Measurements from ENCODE around the gene PHF13. TPM values are rescaled to one million over a fixed set of nuclear protein-coding genes. Genes with fewer than 3 reads are reported as not detected.

Gene PHF13
- total RNA-seq, 6 experiments from 2014 or later = 18.0 to 19.9 (median 19.0) TPM

DNA sequence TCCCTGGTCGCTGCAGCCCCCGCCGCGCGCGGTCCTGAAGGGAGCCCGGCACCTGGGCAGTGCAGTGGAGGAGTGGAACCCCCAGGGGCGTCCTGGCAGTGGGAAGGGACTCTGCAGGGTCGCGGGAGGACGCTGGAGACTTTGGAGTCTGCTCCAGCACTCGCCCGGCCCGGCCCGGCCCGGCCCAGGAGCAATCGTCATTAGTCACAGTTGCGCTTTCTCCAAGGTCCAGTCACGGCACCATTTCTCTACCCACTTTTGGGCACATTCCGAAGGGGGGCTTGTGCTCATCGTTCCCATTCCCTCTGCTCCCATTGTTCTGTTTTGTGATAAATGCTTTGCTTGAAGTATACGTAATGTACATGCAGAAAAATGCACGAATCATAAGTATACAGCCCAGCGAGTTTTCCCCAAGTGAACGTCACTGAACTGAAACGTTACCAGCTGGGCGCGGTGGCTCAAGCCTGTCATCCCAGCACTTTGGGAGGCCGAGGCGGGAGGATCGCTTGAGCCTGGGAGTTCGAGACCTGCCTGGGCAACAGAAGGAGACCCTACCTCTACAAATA, 12.1 kb downstream of the PHF13 start:
- Mint-ChIP-seq H3K36me3 (ENCODE audit: low read depth) (peaks cover 40% of the 10 kb centered on the region), H3K27me3 (ENCODE audit: insufficient read depth) (peaks cover 8% of the 10 kb centered on the region), H3K9me3 (no peaks in the 10 kb centered on the region), H3K4me1 (ENCODE audit: low read depth) (peaks cover 41% of the 10 kb centered on the region), H3K27ac (peak overlapping the region; percentile 85), H3K4me3 (peak overlapping the region; percentile 95)
- TF ChIP-seq, protein P1, sequence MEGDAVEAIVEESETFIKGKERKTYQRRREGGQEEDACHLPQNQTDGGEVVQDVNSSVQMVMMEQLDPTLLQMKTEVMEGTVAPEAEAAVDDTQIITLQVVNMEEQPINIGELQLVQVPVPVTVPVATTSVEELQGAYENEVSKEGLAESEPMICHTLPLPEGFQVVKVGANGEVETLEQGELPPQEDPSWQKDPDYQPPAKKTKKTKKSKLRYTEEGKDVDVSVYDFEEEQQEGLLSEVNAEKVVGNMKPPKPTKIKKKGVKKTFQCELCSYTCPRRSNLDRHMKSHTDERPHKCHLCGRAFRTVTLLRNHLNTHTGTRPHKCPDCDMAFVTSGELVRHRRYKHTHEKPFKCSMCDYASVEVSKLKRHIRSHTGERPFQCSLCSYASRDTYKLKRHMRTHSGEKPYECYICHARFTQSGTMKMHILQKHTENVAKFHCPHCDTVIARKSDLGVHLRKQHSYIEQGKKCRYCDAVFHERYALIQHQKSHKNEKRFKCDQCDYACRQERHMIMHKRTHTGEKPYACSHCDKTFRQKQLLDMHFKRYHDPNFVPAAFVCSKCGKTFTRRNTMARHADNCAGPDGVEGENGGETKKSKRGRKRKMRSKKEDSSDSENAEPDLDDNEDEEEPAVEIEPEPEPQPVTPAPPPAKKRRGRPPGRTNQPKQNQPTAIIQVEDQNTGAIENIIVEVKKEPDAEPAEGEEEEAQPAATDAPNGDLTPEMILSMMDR (IDR thresholded peaks at IDR 0.05) = peak; percentile 22; the same call in 1 of the 2 replicates
- DNase-seq = peak; percentile 9

DNA sequence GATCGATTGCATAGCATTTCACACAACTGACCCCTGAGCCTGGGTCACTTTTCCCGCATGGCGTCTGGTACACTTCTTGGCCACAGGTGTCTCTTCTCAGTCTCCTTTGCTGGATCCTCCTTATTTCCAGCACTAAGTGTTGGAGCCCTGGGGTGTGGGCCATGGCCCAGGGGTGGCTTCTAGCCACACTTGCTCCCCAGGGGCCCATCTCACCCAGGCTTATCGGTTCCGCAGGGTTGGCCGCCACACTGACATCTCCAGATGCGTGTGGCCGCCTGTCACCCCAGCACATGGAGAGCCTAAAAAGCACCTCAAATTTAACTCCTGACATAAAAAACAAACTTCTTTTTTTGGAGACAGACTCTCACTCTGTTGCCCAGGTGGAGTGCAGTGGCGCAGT, 13.5 kb downstream of the PHF13 start:
- TF ChIP-seq, protein P1 (IDR thresholded peaks at IDR 0.05) = no peak
- H3K27me3 Mint-ChIP-seq (ENCODE audit: insufficient read depth) = peaks cover 8% of the 10 kb centered on the region
- H3K27ac Mint-ChIP-seq = no peak overlapping the region
- peaks cover 40% of the 10 kb centered on the region for H3K36me3 Mint-ChIP-seq (ENCODE audit: low read depth)
- H3K9me3 Mint-ChIP-seq = no peaks in the 10 kb centered on the region
- peak overlapping the region; percentile 95; the same call in 1 of the 2 replicates for H3K4me3 Mint-ChIP-seq
- peaks cover 41% of the 10 kb centered on the region for H3K4me1 Mint-ChIP-seq (ENCODE audit: low read depth)
- DNase-seq = no peak

DNA sequence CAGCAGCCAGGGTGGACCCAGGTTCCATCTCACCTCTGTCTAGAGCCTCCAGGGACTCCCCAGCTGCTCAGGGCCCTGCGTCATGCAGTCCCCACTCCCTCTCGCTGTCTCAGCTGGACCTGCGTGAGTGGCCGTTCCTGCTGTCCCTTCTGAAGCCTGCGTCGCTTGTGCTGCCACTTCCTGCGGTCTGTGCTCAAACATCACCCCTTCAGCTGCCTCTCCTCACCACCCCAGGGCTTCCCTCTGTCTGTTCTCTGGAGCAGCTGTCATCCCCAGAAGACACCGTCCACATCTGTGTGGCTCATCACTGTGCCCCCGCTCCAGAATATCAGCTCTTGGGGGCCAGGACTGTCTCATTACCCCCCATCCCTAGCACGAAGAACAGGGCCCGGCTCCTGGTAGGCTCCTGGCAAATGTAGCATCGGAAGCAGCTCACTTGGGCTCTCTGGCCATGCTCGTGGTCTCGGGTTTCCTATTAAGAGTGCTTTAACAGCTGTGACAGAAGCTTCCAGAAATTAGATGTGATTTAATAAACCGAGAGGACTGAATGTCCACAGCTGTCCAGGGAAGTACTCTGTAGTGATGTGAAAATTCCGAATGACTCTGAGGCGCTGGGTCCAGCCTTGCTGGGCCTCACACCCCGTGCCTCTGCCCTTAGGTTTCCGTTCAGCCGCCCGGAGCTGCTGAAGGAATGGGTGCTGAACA, 14.5 kb downstream of the PHF13 start:
- Mint-ChIP-seq H3K27ac (peak overlapping the region; percentile 38; the same call in 1 of the 2 replicates), H3K27me3 (ENCODE audit: insufficient read depth) (peaks cover 8% of the 10 kb centered on the region)

DNA sequence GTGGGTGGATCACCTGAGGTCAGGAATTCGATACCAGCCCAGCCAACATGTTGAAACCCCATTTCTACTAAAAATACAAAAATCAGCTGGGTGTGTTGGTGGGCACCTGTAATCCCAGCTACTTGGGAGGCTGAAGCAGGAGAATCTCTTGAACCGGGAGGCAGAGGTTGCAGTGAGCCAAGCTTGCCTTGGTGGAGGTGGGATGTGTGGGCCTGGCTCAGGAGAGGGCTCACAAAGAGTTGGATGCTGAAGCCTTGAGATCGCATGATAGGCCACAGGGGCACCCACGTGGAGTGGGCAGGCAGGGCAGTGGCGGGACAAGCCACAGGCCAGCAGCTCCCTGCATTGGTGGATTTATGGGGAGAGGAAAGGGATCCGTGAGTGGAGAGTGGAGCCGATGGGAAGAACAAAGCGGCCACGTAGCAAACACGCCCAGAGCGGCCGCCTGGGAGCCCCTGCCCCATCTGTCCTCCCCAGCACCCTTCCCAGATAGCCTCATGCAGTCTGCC, 15.5 kb downstream of the PHF13 start:
- H3K27me3 Mint-ChIP-seq (ENCODE audit: insufficient read depth) = peaks cover 8% of the 10 kb centered on the region
- DNase-seq = no peak
- TF ChIP-seq, protein P1 (IDR thresholded peaks at IDR 0.05) = no peak
- no peak overlapping the region for H3K4me3 Mint-ChIP-seq
- peaks cover 22% of the 10 kb centered on the region for H3K4me1 Mint-ChIP-seq (ENCODE audit: low read depth)
- no peak overlapping the region; the same call in 1 of the 2 replicates for H3K27ac Mint-ChIP-seq
- peaks cover 30% of the 10 kb centered on the region for H3K36me3 Mint-ChIP-seq (ENCODE audit: low read depth)
- no peaks in the 10 kb centered on the region for H3K9me3 Mint-ChIP-seq

More for the DNA sequence above, 14.5 kb downstream of the PHF13 start:
- TF ChIP-seq, protein P1 (IDR thresholded peaks at IDR 0.05) = no peak
- DNase-seq = no peak
- Mint-ChIP-seq H3K4me1 (ENCODE audit: low read depth) (peaks cover 32% of the 10 kb centered on the region), H3K9me3 (no peaks in the 10 kb centered on the region), H3K4me3 (peak overlapping the region; percentile 65), H3K36me3 (ENCODE audit: low read depth) (peaks cover 40% of the 10 kb centered on the region)

DNA sequence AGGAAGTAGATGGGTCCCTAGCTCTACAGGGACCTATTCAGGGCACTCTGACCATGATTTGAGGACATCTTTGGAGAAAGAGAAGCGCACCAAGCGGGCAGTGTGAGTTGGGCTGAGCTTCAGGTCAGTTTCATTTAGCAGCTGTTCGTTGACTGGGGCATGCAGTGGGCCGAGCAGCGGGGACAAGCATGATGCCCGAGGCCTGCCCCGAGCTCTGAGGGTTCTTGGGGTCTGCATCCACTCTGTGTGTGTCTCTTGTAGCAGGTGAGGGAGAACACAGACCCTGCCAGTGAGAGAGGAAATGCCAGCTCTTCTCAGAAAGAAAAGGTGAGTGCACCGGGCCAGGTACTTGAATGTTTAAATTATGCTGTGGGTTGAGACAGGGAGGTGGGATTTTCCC, 16.5 kb downstream of the PHF13 start:
- H3K4me3 Mint-ChIP-seq = no peak overlapping the region
- no peak overlapping the region for H3K27ac Mint-ChIP-seq
- H3K36me3 Mint-ChIP-seq (ENCODE audit: low read depth) = peaks cover 25% of the 10 kb centered on the region
- TF ChIP-seq, protein P1 (IDR thresholded peaks at IDR 0.05) = no peak
- no peak for DNase-seq
- H3K9me3 Mint-ChIP-seq = no peaks in the 10 kb centered on the region
- peaks cover 14% of the 10 kb centered on the region for H3K4me1 Mint-ChIP-seq (ENCODE audit: low read depth)
- peaks cover 4% of the 10 kb centered on the region for H3K27me3 Mint-ChIP-seq (ENCODE audit: insufficient read depth)
